Measurements from ENCODE around the gene CLCA4. TPM values are rescaled to one million over a fixed set of nuclear protein-coding genes. Genes with fewer than 3 reads are reported as not detected.

CLCA4 gene
- total RNA-seq = not detected in 2 replicates

GRCh38 chr1:86546787-86547221, at the start of gene CLCA4:
Gene CLCA4 (plus strand): TSS chr1:86547078. CDS start chr1:86547120, 42 bp downstream.

Other genes with a start within 250 kb of the CLCA4 start
- gene ODF2L, start 150.8 kb upstream of the CLCA4 start, total RNA-seq = 65.1 and 86.2 TPM in 2 replicates
- 6.0 and 7.7 TPM in 2 replicates for gene CLCA2, start 122.9 kb upstream of the CLCA4 start, total RNA-seq
- gene CLCA1, start 78.2 kb upstream of the CLCA4 start, total RNA-seq = not detected in 2 replicates
- gene SH3GLB1, start 157.5 kb downstream of the CLCA4 start, total RNA-seq = 46.8 and 53.5 TPM in 2 replicates

Data from hair follicle dermal papilla cell (primary cell).